WTC11 (cell line): ENCODE results near the gene GAL3ST2. TPM values are rescaled to one million over a fixed set of nuclear protein-coding genes. Genes with fewer than 3 reads are reported as not detected.

Source experiments
- ATAC-seq: fragments of 200-7000 bp; cut with Tn5 transposase; 2 replicates; pipeline ENCODE4 v1.10.0; 2021; ENCODE audit warnings: mild to moderate bottlenecking, moderate library complexity
- CTCF ChIA-PET: fragments of 300-600 bp; sonication (Branson Sonifier 250); formaldehyde crosslinking; loops from one replicate; lab custom pipeline; 2021; ENCODE audit warnings: antibody characterized with exemption; lab: Charles Lee
- POLR2A ChIA-PET: fragments of 350-600 bp; sonication (Branson Sonifier 250); formaldehyde crosslinking; loops from one replicate; lab custom pipeline; 2021; ENCODE audit warnings: antibody characterized with exemption; lab: Charles Lee
- DNase-seq: peaks from one replicate; pipeline ENCODE4 v3.0.0; 2021; ENCODE audit warnings: low spot score
- H3K27ac Mint-ChIP-seq: 2 replicates; pipeline ENCODE4 v1.8.0; 2021; ENCODE audit warnings: mixed read lengths
- H3K27me3 Mint-ChIP-seq: 2 replicates; pipeline ENCODE4 v1.8.0; 2021; ENCODE audit warnings: low read depth, mild to moderate bottlenecking, moderate library complexity, mixed read lengths
- H3K36me3 Mint-ChIP-seq: 2 replicates; pipeline ENCODE4 v1.8.0; 2021; ENCODE audit warnings: mixed read lengths
- H3K4me1 Mint-ChIP-seq: 2 replicates; pipeline ENCODE4 v1.8.0; 2022; ENCODE audit warnings: mixed read lengths
- H3K4me3 Mint-ChIP-seq: 2 replicates; pipeline ENCODE4 v1.8.0; 2021; ENCODE audit warnings: mild to moderate bottlenecking, moderate library complexity, mixed read lengths
- H3K9me3 Mint-ChIP-seq: 2 replicates; pipeline ENCODE4 v1.8.0; 2021; ENCODE audit warnings: mixed read lengths
- CREM ChIP-seq: sonication (generic); formaldehyde crosslinking; IDR thresholded peaks from 2 replicates; pipeline ENCODE4 v1.8.1; 2022; ENCODE audit warnings: mild to moderate bottlenecking, missing genetic modification reagents, moderate library complexity
- FOXK1 ChIP-seq: sonication (generic); formaldehyde crosslinking; IDR thresholded peaks from 2 replicates; pipeline ENCODE4 v1.8.0; 2022; ENCODE audit warnings: mild to moderate bottlenecking, moderate library complexity, missing genetic modification reagents
- IRF2 ChIP-seq: sonication (generic); formaldehyde crosslinking; IDR thresholded peaks from 2 replicates; pipeline ENCODE4 v1.8.0; 2022; ENCODE audit warnings: low read depth, missing genetic modification reagents, borderline replicate concordance
- JAZF1 ChIP-seq: fragments of 250-450 bp; sonication (Bioruptor Pico); IDR thresholded peaks from 2 replicates; pipeline ENCODE4 v1.9.0; 2021; ENCODE audit warnings: moderate library complexity, mild to moderate bottlenecking, inconsistent platforms
- MYBL2 ChIP-seq: sonication (generic); formaldehyde crosslinking; IDR thresholded peaks from 2 replicates; pipeline ENCODE4 v1.8.1; 2023; ENCODE audit warnings: mild to moderate bottlenecking, moderate library complexity, missing genetic modification reagents
- TEAD1 ChIP-seq: sonication (generic); formaldehyde crosslinking; IDR thresholded peaks from 2 replicates; pipeline ENCODE4 v1.8.0; 2022; ENCODE audit warnings: mild to moderate bottlenecking, missing genetic modification reagents
- ZNF138 ChIP-seq: sonication (generic); formaldehyde crosslinking; conservative IDR thresholded peaks from 2 replicates; pipeline ENCODE4 v1.8.1; 2022; ENCODE audit warnings: mild to moderate bottlenecking, moderate library complexity, missing genetic modification reagents
- ZNF219 ChIP-seq: sonication (generic); formaldehyde crosslinking; IDR thresholded peaks from 2 replicates; pipeline ENCODE4 v1.8.0; 2023; ENCODE audit warnings: missing genetic modification reagents, mild to moderate bottlenecking, borderline replicate concordance
- ZNF232 ChIP-seq: sonication (generic); formaldehyde crosslinking; IDR thresholded peaks from 2 replicates; pipeline ENCODE4 v1.8.0; 2022; ENCODE audit warnings: mild to moderate bottlenecking, missing genetic modification reagents
- ZNF416 ChIP-seq: fragments of 250-450 bp; sonication (Bioruptor Pico); IDR thresholded peaks from 2 replicates; pipeline ENCODE4 v1.9.0; 2021; ENCODE audit warnings: mild to moderate bottlenecking, inconsistent platforms
- total RNA-seq: library from RNA; stranded (reverse); gene quantifications from 3 replicates; pipeline ENCODE4 v1.2.3, GENCODE V29; 2021
- TF ChIP-seq, protein P1 (sequence below): sonication (generic); formaldehyde crosslinking; IDR thresholded peaks from 2 replicates; pipeline ENCODE4 v1.8.1; 2022; ENCODE audit warnings: low read depth, mild to moderate bottlenecking, moderate library complexity, missing genetic modification reagents, borderline replicate concordance
- TF ChIP-seq, protein P2 (sequence below): sonication (generic); formaldehyde crosslinking; IDR thresholded peaks from 2 replicates; pipeline ENCODE4 v1.8.0; 2022; ENCODE audit warnings: missing genetic modification reagents
- TF ChIP-seq, protein P3 (sequence below): sonication (generic); formaldehyde crosslinking; IDR thresholded peaks from 2 replicates; pipeline ENCODE4 v1.8.1; 2022; ENCODE audit warnings: missing genetic modification reagents, borderline replicate concordance
- TF ChIP-seq, protein P4 (sequence below): fragments of 250-450 bp; sonication (Bioruptor Pico); IDR thresholded peaks from 2 replicates; pipeline ENCODE4 v1.9.0; 2021; ENCODE audit warnings: mild to moderate bottlenecking, borderline replicate concordance
- TF ChIP-seq, protein P5 (sequence below): sonication (generic); formaldehyde crosslinking; IDR thresholded peaks from 2 replicates; pipeline ENCODE4 v1.8.0; 2022; ENCODE audit warnings: mild to moderate bottlenecking, missing genetic modification reagents
- TF ChIP-seq, protein P6 (sequence below): fragments of 250-450 bp; sonication (Bioruptor Pico); conservative IDR thresholded peaks from 2 replicates; pipeline ENCODE4 v1.9.0; 2021; ENCODE audit warnings: mild to moderate bottlenecking
- TF ChIP-seq, protein P7 (sequence below): sonication (generic); formaldehyde crosslinking; IDR thresholded peaks from 2 replicates; pipeline ENCODE4 v1.8.1; 2023; ENCODE audit warnings: mild to moderate bottlenecking, missing genetic modification reagents, moderate library complexity
- TF ChIP-seq, protein P8 (sequence below): sonication (generic); formaldehyde crosslinking; conservative IDR thresholded peaks from 2 replicates; pipeline ENCODE4 v1.8.1; 2022; ENCODE audit warnings: mild to moderate bottlenecking, missing genetic modification reagents

The GAL3ST2 gene
- total RNA-seq, 1 experiment from 2014 or later: 0.98 TPM

DNA sequence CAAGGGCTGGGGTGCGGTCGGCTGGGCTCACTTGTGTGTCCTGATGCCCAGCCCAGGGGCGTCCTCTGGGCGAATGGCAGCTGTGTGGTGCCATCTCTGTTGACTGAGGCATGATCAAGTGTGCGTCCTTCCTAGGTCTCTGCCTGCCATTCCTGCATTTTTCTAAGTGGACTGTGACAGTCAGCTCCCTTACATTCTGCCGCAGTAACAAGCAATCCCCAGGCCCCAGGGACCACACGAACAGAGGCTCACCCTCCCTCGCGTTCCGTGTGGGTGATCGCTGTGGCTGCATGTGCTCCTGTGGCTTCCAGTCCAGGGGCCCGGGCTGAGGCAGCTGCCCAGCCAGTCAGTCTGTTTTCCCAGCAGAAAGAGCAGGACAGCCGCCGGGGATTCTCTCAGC is 24.4 kb upstream of the GAL3ST2 start:
- POLR2A ChIA-PET: no interaction called here
- no peak overlapping the region for H3K4me3 Mint-ChIP-seq

DNA sequence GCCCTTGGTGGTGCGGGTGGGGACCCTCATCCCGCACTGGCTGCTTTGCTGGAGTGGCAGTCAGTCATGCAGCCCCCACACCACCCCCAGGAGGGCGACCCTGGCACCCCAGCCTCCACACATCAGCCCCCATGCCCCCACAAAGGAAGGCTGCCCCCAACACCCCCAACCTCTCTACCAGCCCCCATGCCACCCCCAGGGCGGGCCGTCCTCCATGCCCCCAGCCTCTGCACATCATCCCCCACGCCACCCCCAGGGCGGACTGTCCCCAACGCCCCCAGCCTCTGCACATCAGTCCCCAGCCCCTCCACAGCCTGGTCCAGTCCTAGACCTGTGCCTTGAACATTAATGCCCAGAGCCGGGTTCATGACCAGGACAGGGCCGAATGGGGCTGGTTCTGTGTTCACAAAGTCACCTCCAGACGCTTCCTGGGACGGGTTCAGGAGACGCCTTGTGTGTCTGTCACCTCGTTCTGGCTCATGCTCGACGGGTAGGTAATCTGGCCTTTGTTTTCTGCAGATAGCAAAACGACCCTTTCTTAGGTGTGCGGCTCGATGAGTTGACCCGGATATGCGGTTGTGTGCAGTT is 23.8 kb upstream of the GAL3ST2 start:
- H3K27ac Mint-ChIP-seq: no peak overlapping the region; the same call in 1 of the 2 replicates
- no peak overlapping the region for H3K4me3 Mint-ChIP-seq
- TF ChIP-seq ZNF232 (no peak), ZNF138 (CRISPR knock-in tag) (no peak), TEAD1 (CRISPR knock-in tag) (no peak), ZNF219 (CRISPR knock-in tag) (no peak), FOXK1 (no peak), IRF2 (CRISPR knock-in tag) (no peak), ZNF416 (CRISPR knock-in tag) (no peak)
- TF ChIP-seq, protein P1, sequence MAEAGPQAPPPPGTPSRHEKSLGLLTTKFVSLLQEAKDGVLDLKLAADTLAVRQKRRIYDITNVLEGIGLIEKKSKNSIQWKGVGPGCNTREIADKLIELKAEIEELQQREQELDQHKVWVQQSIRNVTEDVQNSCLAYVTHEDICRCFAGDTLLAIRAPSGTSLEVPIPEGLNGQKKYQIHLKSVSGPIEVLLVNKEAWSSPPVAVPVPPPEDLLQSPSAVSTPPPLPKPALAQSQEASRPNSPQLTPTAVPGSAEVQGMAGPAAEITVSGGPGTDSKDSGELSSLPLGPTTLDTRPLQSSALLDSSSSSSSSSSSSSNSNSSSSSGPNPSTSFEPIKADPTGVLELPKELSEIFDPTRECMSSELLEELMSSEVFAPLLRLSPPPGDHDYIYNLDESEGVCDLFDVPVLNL (CRISPR knock-in tag): no peak
- TF ChIP-seq, protein P2, sequence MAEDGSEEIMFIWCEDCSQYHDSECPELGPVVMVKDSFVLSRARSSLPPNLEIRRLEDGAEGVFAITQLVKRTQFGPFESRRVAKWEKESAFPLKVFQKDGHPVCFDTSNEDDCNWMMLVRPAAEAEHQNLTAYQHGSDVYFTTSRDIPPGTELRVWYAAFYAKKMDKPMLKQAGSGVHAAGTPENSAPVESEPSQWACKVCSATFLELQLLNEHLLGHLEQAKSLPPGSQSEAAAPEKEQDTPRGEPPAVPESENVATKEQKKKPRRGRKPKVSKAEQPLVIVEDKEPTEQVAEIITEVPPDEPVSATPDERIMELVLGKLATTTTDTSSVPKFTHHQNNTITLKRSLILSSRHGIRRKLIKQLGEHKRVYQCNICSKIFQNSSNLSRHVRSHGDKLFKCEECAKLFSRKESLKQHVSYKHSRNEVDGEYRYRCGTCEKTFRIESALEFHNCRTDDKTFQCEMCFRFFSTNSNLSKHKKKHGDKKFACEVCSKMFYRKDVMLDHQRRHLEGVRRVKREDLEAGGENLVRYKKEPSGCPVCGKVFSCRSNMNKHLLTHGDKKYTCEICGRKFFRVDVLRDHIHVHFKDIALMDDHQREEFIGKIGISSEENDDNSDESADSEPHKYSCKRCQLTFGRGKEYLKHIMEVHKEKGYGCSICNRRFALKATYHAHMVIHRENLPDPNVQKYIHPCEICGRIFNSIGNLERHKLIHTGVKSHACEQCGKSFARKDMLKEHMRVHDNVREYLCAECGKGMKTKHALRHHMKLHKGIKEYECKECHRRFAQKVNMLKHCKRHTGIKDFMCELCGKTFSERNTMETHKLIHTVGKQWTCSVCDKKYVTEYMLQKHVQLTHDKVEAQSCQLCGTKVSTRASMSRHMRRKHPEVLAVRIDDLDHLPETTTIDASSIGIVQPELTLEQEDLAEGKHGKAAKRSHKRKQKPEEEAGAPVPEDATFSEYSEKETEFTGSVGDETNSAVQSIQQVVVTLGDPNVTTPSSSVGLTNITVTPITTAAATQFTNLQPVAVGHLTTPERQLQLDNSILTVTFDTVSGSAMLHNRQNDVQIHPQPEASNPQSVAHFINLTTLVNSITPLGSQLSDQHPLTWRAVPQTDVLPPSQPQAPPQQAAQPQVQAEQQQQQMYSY (CRISPR knock-in tag): no peak
- TF ChIP-seq, protein P3, sequence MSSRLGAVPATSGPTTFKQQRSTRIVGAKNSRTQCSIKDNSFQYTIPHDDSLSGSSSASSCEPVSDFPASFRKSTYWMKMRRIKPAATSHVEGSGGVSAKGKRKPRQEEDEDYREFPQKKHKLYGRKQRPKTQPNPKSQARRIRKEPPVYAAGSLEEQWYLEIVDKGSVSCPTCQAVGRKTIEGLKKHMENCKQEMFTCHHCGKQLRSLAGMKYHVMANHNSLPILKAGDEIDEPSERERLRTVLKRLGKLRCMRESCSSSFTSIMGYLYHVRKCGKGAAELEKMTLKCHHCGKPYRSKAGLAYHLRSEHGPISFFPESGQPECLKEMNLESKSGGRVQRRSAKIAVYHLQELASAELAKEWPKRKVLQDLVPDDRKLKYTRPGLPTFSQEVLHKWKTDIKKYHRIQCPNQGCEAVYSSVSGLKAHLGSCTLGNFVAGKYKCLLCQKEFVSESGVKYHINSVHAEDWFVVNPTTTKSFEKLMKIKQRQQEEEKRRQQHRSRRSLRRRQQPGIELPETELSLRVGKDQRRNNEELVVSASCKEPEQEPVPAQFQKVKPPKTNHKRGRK: no peak
- TF ChIP-seq, protein P4, sequence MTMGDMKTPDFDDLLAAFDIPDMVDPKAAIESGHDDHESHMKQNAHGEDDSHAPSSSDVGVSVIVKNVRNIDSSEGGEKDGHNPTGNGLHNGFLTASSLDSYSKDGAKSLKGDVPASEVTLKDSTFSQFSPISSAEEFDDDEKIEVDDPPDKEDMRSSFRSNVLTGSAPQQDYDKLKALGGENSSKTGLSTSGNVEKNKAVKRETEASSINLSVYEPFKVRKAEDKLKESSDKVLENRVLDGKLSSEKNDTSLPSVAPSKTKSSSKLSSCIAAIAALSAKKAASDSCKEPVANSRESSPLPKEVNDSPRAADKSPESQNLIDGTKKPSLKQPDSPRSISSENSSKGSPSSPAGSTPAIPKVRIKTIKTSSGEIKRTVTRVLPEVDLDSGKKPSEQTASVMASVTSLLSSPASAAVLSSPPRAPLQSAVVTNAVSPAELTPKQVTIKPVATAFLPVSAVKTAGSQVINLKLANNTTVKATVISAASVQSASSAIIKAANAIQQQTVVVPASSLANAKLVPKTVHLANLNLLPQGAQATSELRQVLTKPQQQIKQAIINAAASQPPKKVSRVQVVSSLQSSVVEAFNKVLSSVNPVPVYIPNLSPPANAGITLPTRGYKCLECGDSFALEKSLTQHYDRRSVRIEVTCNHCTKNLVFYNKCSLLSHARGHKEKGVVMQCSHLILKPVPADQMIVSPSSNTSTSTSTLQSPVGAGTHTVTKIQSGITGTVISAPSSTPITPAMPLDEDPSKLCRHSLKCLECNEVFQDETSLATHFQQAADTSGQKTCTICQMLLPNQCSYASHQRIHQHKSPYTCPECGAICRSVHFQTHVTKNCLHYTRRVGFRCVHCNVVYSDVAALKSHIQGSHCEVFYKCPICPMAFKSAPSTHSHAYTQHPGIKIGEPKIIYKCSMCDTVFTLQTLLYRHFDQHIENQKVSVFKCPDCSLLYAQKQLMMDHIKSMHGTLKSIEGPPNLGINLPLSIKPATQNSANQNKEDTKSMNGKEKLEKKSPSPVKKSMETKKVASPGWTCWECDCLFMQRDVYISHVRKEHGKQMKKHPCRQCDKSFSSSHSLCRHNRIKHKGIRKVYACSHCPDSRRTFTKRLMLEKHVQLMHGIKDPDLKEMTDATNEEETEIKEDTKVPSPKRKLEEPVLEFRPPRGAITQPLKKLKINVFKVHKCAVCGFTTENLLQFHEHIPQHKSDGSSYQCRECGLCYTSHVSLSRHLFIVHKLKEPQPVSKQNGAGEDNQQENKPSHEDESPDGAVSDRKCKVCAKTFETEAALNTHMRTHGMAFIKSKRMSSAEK (CRISPR knock-in tag): no peak
- TF ChIP-seq, all 79 proteins: peak for 0
- POLR2A ChIA-PET: no interaction called here
- no peak for DNase-seq
- CTCF ChIA-PET: no interaction called here
- Mint-ChIP-seq H3K9me3 (no peaks in the 10 kb centered on the region), H3K27me3 (no peaks in the 10 kb centered on the region), H3K4me1 (no peaks in the 10 kb centered on the region), H3K36me3 (peaks cover 9% of the 10 kb centered on the region; the same call in 1 of the 2 replicates)
- ATAC-seq: no peak

More for the DNA sequence above, 24.4 kb upstream of the GAL3ST2 start:
- Mint-ChIP-seq H3K9me3 (no peaks in the 10 kb centered on the region), H3K27ac (no peak overlapping the region), H3K27me3 (no peaks in the 10 kb centered on the region), H3K36me3 (peaks cover 9% of the 10 kb centered on the region; the same call in 1 of the 2 replicates), H3K4me1 (no peaks in the 10 kb centered on the region)
- TF ChIP-seq, protein P5, sequence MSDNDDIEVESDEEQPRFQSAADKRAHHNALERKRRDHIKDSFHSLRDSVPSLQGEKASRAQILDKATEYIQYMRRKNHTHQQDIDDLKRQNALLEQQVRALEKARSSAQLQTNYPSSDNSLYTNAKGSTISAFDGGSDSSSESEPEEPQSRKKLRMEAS (CRISPR knock-in tag): no peak
- TF ChIP-seq, protein P6, sequence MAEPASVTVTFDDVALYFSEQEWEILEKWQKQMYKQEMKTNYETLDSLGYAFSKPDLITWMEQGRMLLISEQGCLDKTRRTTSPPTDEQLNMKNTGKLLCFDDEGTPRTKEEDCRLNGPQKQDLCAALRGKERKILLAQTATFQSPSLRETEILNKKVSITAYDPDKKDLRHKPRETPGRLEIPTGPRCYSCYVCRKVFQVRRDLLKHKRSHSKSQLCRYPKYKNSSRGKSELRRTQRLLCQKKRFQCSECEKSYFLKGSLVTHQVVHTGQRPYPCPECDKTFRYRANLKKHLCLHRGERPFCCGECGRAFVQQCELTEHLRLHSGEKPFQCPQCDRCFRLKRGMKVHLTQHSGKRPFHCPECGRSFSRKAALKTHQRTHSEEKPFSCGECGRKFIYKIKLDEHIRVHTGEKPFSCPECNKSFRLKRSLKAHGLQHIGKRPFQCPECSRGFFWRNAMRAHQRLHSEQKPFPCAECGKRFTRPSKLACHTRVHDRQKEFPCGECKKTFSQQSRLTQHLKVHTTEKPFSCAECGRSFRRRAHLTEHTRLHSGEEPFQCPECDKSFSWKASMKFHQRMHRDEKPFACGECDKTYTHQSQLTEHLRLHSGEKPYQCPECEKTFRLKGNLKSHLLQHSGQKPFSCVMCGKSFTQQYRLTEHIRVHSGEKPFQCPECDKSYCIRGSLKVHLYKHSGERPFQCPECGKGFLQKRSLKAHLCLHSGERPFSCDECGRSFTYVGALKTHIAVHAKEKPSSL (CRISPR knock-in tag): no peak
- TF ChIP-seq JAZF1 (CRISPR knock-in tag) (no peak), CREM (CRISPR knock-in tag) (no peak), MYBL2 (CRISPR knock-in tag) (no peak)
- TF ChIP-seq, protein P7, sequence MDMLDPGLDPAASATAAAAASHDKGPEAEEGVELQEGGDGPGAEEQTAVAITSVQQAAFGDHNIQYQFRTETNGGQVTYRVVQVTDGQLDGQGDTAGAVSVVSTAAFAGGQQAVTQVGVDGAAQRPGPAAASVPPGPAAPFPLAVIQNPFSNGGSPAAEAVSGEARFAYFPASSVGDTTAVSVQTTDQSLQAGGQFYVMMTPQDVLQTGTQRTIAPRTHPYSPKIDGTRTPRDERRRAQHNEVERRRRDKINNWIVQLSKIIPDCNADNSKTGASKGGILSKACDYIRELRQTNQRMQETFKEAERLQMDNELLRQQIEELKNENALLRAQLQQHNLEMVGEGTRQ (CRISPR knock-in tag): no peak
- TF ChIP-seq, protein P8, sequence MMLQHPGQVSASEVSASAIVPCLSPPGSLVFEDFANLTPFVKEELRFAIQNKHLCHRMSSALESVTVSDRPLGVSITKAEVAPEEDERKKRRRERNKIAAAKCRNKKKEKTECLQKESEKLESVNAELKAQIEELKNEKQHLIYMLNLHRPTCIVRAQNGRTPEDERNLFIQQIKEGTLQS (CRISPR knock-in tag): no peak
- CTCF ChIA-PET: no interaction called here
- DNase-seq: no peak
- ATAC-seq: no peak
